H9 (cell line): Measurements from ENCODE around the gene HOXC12. TPM values are rescaled to one million over a fixed set of nuclear protein-coding genes. Genes with fewer than 3 reads are reported as not detected.

Experiments used
- DNase-seq: peaks from one replicate; pipeline ENCODE4 v3.0.0-alpha.2; 2017
- H2AFZ ChIP-seq: one replicate; pipeline ENCODE4 v1.6.1; 2013; ENCODE audit warnings: mild to moderate bottlenecking, low read length, control low read depth, moderate library complexity
- H2AK5ac ChIP-seq: 2 replicates; pipeline ENCODE4 v1.6.1; 2013; ENCODE audit warnings: low read length, control low read depth, mixed read lengths; ENCODE audit not compliant: insufficient read length
- H2BK120ac ChIP-seq: one replicate; pipeline ENCODE4 v1.6.1; 2013; ENCODE audit warnings: low read depth, mild to moderate bottlenecking, low read length, control low read depth, inconsistent platforms; ENCODE audit not compliant: poor library complexity, severe bottlenecking
- H2BK12ac ChIP-seq: 2 replicates; pipeline ENCODE4 v1.6.1; 2013; ENCODE audit warnings: low read length, control low read depth, mixed read lengths, low read depth; ENCODE audit not compliant: insufficient read length
- H2BK15ac ChIP-seq: 2 replicates; pipeline ENCODE4 v1.6.1; 2013; ENCODE audit warnings: low read depth, low read length, control low read depth
- H2BK20ac ChIP-seq: one replicate; pipeline ENCODE4 v1.6.1; 2013; ENCODE audit warnings: low read depth, mild to moderate bottlenecking, low read length, control low read depth, inconsistent platforms; ENCODE audit not compliant: poor library complexity, severe bottlenecking
- H2BK5ac ChIP-seq: 2 replicates; pipeline ENCODE4 v1.6.1; 2013; ENCODE audit warnings: low read length, control low read depth, mixed read lengths; ENCODE audit not compliant: insufficient read length
- H3K14ac ChIP-seq: 2 replicates; pipeline ENCODE4 v1.6.1; 2013; ENCODE audit warnings: low read length, control low read depth; ENCODE audit not compliant: insufficient read depth
- H3K18ac ChIP-seq: 2 replicates; pipeline ENCODE4 v1.6.1; 2013; ENCODE audit warnings: low read depth, mild to moderate bottlenecking, mixed read lengths, low read length, control low read depth; ENCODE audit not compliant: insufficient read length
- H3K23ac ChIP-seq: 2 replicates; pipeline ENCODE4 v1.6.1; 2013; ENCODE audit warnings: low read length, control low read depth, mixed read lengths, low read depth; ENCODE audit not compliant: insufficient read length
- H3K23me2 ChIP-seq: 2 replicates; pipeline ENCODE4 v1.6.1; 2013; ENCODE audit warnings: low read depth, mild to moderate bottlenecking, mixed read lengths, low read length, control low read depth; ENCODE audit not compliant: insufficient read length, poor library complexity, severe bottlenecking
- H3K27ac ChIP-seq: 2 replicates; pipeline ENCODE4 v1.5.1; 2013; ENCODE audit warnings: low read length, control low read depth, mixed read lengths, low read depth; ENCODE audit not compliant: insufficient read length
- H3K27me3 ChIP-seq: 2 replicates; pipeline ENCODE4 v1.6.1; 2013; ENCODE audit warnings: low read length, control low read depth, inconsistent platforms; ENCODE audit not compliant: insufficient read depth
- H3K4ac ChIP-seq: 2 replicates; pipeline ENCODE4 v1.6.1; 2013; ENCODE audit warnings: low read depth, mild to moderate bottlenecking, control low read depth, inconsistent platforms, low read length, moderate library complexity
- H3K4me1 ChIP-seq: 2 replicates; pipeline ENCODE4 v1.6.1; 2013; ENCODE audit warnings: low read length, control low read depth, inconsistent platforms; ENCODE audit not compliant: insufficient read depth
- H3K4me2 ChIP-seq: 2 replicates; pipeline ENCODE4 v1.6.1; 2013; ENCODE audit warnings: low read length, control low read depth, mixed read lengths; ENCODE audit not compliant: insufficient read length, insufficient read depth
- H3K56ac ChIP-seq: 2 replicates; pipeline ENCODE4 v1.6.1; 2013; ENCODE audit warnings: low read depth, mild to moderate bottlenecking, mixed read lengths, low read length, control low read depth; ENCODE audit not compliant: insufficient read length
- H3K79me1 ChIP-seq: 2 replicates; pipeline ENCODE4 v1.6.1; 2013; ENCODE audit warnings: low read depth, mild to moderate bottlenecking, moderate library complexity, low read length, control low read depth, inconsistent platforms; ENCODE audit not compliant: insufficient read depth, poor library complexity, severe bottlenecking
- H3K79me2 ChIP-seq: 2 replicates; pipeline ENCODE4 v1.6.1; 2013; ENCODE audit warnings: low read length, control low read depth, inconsistent platforms; ENCODE audit not compliant: insufficient read depth
- H3K9ac ChIP-seq: 2 replicates; pipeline ENCODE4 v1.6.1; 2013; ENCODE audit warnings: low read length, control low read depth, mixed read lengths; ENCODE audit not compliant: insufficient read length; ENCODE audit errors: extremely low read depth
- H3K9me3 ChIP-seq: one replicate; pipeline ENCODE4 v1.6.1; 2013; ENCODE audit warnings: low read depth, low read length, inconsistent platforms; ENCODE audit not compliant: control insufficient read depth
- H3T11ph ChIP-seq: one replicate; pipeline ENCODE4 v1.6.1; 2013; ENCODE audit warnings: mild to moderate bottlenecking, low read length, control low read depth, inconsistent platforms
- H4K20me1 ChIP-seq: one replicate; pipeline ENCODE4 v1.6.1; 2013; ENCODE audit not compliant: control insufficient read depth, insufficient read length, insufficient read depth
- H4K5ac ChIP-seq: 2 replicates; pipeline ENCODE4 v1.6.1; 2013; ENCODE audit warnings: low read depth, mild to moderate bottlenecking, mixed read lengths, low read length, control low read depth; ENCODE audit not compliant: insufficient read length
- H4K8ac ChIP-seq: replicated peaks from 2 replicates; pipeline ENCODE4 v1.6.1; 2013; ENCODE audit warnings: low read length, control low read depth, mixed read lengths, low read depth; ENCODE audit not compliant: insufficient read length
- H4K91ac ChIP-seq: 2 replicates; pipeline ENCODE4 v1.6.1; 2013; ENCODE audit warnings: low read depth, mild to moderate bottlenecking, moderate library complexity, mixed read lengths, low read length, control low read depth; ENCODE audit not compliant: insufficient read length
- H3K27ac Mint-ChIP-seq, 3 experiments: 2 replicates in 2 of 3; 3 replicates in 1 of 3; pipeline ENCODE4 v1.8.0; 2020 to 2021; ENCODE audit warnings: mixed read lengths in 3 of 3, mild to moderate bottlenecking in 1 of 3, moderate library complexity in 1 of 3
- H3K27me3 Mint-ChIP-seq: 2 replicates; pipeline ENCODE4 v1.8.0; 2021; ENCODE audit warnings: low read depth, mild to moderate bottlenecking, moderate library complexity, mixed read lengths
- H3K36me3 Mint-ChIP-seq, 3 experiments: 2 replicates in 2 of 3; 3 replicates in 1 of 3; pipeline ENCODE4 v1.8.0; 2020 to 2021; ENCODE audit warnings: low read depth in 3 of 3, mixed read lengths in 3 of 3; ENCODE audit not compliant: insufficient read depth in 1 of 3
- H3K4me1 Mint-ChIP-seq, 2 experiments: 2 replicates each; pipeline ENCODE4 v1.8.0; 2020; ENCODE audit warnings: mixed read lengths in 2 of 2
- H3K4me3 Mint-ChIP-seq, 2 experiments: 2 replicates in 1 of 2; 3 replicates in 1 of 2; pipeline ENCODE4 v1.8.0; 2020 to 2021; ENCODE audit warnings: mild to moderate bottlenecking in 2 of 2, mixed read lengths in 2 of 2, moderate library complexity in 1 of 2
- H3K9me3 Mint-ChIP-seq, 2 experiments: 2 replicates in 1 of 2; 3 replicates in 1 of 2; pipeline ENCODE4 v1.8.0; 2020; ENCODE audit warnings: mild to moderate bottlenecking in 2 of 2, mixed read lengths in 2 of 2, moderate library complexity in 1 of 2
- CTCF ChIP-seq: fragments of 200-600 bp; sonication (generic); conservative IDR thresholded peaks from 3 replicates; pipeline ENCODE4 v1.8.0; 2021; ENCODE audit warnings: antibody characterized with exemption, mild to moderate bottlenecking
- WGBS: extraction: QIAGEN DNeasy Blood & Tissue Kit; methylation state at CpG from one replicate; pipeline ENCODE4 v1.1.7; 2013; ENCODE audit warnings: missing lambda C conversion rate, low lambda C conversion rate, mixed read lengths; ENCODE audit not compliant: insufficient read length; ENCODE audit errors: extremely low coverage; 5-methylcytosine and 5-hydroxymethylcytosine counted together
- total RNA-seq: library from RNA; stranded (reverse); gene quantifications from 2 replicates; pipeline ENCODE4 v1.2.1, GENCODE V29; 2021

Gene HOXC12
- total RNA-seq, 1 experiment from 2014 or later = not detected

DNA sequence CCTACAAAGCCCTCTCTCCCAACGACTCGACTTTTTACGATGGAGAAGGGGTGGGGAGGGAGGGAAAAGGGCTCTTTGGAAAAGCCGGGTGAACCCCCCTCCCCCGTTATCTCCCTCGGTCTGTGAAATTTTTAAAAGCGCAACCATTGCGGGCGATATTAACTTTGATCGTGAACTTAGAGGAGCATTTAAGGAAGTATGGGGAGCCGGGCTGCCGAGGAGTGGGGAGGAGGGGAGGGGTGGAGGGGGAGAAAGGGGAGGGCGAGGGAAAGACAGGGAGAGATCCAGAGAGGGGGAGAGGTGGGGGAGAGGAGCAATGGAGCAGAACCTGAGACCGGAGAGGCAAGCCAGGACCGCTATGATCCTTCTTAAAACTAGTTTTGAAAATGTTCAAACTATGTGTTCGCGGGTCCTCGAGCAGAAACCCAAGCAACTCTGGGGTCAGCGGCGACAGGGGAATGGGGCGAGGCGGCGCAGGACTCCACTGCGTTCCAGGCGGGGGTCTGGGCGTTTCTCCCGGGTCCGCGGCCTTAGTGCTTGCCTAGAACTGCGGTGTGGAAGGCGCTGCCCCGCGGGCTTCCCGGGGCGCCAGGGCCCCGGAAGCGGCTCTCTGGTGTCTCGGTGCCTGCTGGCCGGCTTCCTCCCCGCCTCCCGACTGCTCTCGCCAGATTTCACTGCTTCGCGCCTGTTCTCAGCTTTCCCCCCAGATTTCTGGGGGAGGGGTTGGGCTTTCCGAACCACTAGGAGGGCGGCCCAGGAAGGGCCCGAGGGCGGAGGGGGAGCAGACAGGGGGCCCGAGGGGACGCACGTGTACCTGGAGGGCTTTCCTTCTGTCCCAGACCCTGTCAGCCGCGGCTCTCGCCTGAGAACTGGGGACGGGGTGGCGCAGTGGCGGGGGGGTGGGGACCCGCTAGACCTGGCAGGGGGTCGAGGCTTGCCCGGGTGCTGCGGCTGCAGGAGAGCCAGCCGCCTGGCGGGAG, 19.7 kb downstream of the HOXC12 start, which contains the start of gene HOTAIR:
TSS of gene HOTAIR (minus strand) at position 871 of the 980 bp plus-strand sequence.
- no peak within 1 kb of the TSS for H2BK12ac ChIP-seq
- H2AK5ac ChIP-seq = no peak within 1 kb of the TSS
- Mint-ChIP-seq H3K27ac (no peak within 1 kb of the TSS), H3K4me1 (peaks cover 14 to 25% of the 10 kb centered on the region in 2 experiments), H3K27me3 (peaks cover 100% of the 10 kb centered on the region), H3K4me3 (peak within 1 kb of the TSS in 1 of 2 experiments; percentile 74; a peak in 3 of 5 replicates), H3K36me3 (peaks cover 0 to 8% (median 3%) of the 10 kb centered on the region in 3 experiments; a peak in 3 of 7 replicates), H3K9me3 (peaks cover 9 to 12% of the 10 kb centered on the region in 2 experiments)
- H3T11ph ChIP-seq = no peak within 1 kb of the TSS
- H3K27me3 ChIP-seq = peaks cover 99% of the 10 kb centered on the region
- H2BK120ac ChIP-seq = no peak within 1 kb of the TSS
- no peak within 1 kb of the TSS for H3K56ac ChIP-seq
- DNase-seq = peak; percentile 55
- no peak within 1 kb of the TSS for H4K8ac ChIP-seq
- H3K27ac ChIP-seq = no peak within 1 kb of the TSS
- no peak within 1 kb of the TSS; the same call in 1 of the 2 replicates for H2BK15ac ChIP-seq
- H2AFZ ChIP-seq = no peak within 1 kb of the TSS
- no peak within 1 kb of the TSS for H3K23ac ChIP-seq
- H3K4ac ChIP-seq = no peak within 1 kb of the TSS
- H3K18ac ChIP-seq = no peak within 1 kb of the TSS
- no peaks in the 10 kb centered on the region for H4K20me1 ChIP-seq
- H3K9me3 ChIP-seq = no peaks in the 10 kb centered on the region
- peak within 1 kb of the TSS; percentile 10 for H3K4me2 ChIP-seq
- H3K79me1 ChIP-seq = no peaks in the 10 kb centered on the region
- H3K79me2 ChIP-seq = no peaks in the 10 kb centered on the region
- H3K23me2 ChIP-seq = no peaks in the 10 kb centered on the region
- no peak within 1 kb of the TSS for H2BK5ac ChIP-seq
- H3K4me1 ChIP-seq = no peaks in the 10 kb centered on the region
- H3K9ac ChIP-seq = no peak within 1 kb of the TSS
- H4K5ac ChIP-seq = no peak within 1 kb of the TSS
- no peak within 1 kb of the TSS for H2BK20ac ChIP-seq
- no peak within 1 kb of the TSS for H3K14ac ChIP-seq
- no peak within 1 kb of the TSS for H4K91ac ChIP-seq
- no CpG with 5 or more reads among the region's 63 CpGs for WGBS
- no peak for TF ChIP-seq CTCF
